ENCODE results near the gene GRAMD1B.
"Not testable (repeated sequence)": the region's sequence is repeated elsewhere in the genome, so short reads cannot be mapped to it uniquely, and the experiment has no call there.

GRAMD1B gene

DNA sequence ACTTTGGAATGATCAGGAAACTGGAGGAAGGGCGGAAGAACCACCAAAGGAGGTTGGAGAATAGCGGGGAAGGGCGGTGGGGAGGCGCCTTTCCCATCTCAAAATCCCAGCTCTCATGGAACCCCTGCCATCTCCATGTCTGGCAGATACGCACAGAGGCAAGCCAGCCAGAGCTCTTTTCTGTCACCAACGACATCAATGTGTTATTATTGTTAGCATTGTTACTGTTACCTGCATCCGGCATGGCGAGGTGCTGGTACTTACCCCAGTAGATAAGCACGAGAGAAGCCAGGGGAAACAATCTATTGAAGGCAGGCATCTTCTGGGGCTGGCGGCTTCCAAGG lies 223.4 kb downstream of the GRAMD1B start:
- no peak for DNase-seq

DNA sequence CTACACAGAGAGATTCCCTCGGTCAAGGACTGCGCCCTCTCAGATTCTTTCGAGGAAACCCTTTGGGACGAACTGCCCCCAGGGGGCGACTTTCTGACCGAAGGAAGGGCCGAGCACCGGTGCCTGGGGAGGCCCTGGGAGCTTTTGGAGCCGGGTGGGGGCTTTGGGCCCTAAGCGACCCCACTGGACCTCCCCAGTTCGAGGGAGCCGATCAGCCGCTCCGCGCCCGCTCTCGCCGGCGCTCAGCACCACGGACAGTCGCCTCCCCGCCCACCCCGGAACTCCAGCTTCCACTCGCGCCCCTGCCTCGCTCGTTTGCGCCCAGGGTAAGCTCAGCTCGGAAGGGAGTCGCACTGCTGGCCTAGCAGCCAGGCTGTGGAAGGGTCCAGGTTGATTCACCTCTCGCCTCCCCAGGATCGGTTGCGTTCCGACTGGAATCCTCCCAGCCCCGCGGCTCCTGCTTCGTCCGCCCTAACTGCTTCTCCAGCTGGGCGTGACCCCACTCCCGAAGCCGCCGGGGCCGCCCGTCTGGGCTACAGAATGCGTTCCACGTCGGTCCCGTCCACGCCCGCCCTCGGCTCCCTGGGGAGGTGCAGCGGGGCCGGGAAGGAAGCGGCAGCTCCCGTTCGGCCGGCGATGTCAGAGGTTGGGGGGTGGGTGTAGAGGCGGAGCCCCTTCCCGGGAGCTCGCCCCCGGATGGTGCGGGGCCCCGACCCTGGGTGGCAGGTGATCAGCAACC lies 223.9 kb downstream of the GRAMD1B start:
- no peak for DNase-seq

DNA sequence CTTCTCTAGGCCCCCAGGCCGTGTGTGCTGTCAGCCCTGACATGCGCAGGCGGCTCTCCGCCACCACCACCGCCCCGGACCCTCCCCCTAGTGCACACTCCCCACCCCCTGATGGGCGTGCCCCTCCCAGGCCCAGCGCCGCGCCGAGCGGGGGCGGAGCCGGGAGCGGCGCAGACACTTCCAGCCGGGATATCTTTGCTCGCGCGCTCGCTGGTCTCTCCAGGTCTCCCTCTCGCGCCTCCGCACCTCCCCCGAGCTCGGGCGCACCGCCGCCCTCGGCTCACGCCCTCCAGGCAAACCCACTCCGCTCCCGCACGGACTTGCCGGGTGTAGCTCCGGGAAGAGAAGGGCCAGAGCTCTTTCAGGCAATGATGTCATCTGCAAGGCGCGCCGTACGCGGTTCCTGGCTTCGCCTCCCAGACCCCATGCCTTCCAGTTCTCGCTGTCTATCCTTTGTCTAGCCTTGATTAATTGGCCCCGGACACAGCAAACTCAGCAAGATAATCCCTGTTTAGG lies 224.6 kb downstream of the GRAMD1B start, which contains the start of gene SCN3B:
Gene SCN3B, minus strand, starts transcription at position 59 of the 516 bp plus-strand sequence. CDS start 823 bp downstream, outside the sequence.
- peak; percentile 75 for DNase-seq

DNA sequence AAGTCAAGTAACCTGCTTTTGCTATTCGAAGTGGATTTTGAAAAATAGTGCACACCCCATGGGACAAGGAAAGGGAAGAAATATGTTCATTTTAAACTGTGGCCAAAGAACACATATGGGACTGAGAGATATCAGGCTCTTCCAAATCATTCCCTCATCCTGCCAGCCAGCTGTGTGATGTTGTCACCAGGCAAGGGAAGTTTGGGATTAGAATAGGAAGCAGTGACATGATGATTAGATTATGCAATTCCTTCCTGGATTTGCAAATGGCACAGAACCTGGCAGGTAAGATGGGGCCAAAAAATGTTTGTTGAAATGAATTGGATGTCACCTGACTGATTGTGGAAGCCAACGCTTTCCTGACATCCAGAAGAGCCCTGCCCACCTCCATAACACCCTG lies 229.2 kb downstream of the GRAMD1B start:
- no peak for DNase-seq

DNA sequence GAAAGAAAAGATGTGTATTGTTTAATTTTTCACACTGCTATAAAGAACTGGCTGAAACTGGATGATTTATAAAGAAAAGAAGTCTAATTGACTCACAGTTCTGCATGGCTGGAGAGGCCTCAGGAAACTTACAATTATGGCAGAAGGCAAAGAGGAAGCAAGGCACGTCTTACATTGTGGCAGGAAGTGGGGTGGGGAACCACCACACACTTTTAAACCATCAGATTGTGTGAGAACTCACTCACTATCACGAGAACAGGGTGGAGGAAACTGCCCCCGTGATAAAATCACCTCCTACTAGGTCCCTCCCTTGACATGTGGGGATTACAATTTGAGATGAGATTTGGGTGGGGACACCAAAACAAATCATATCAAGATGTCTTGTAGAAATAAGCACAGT lies 229.9 kb downstream of the GRAMD1B start:
- DNase-seq = not testable (repeated sequence)

DNA sequence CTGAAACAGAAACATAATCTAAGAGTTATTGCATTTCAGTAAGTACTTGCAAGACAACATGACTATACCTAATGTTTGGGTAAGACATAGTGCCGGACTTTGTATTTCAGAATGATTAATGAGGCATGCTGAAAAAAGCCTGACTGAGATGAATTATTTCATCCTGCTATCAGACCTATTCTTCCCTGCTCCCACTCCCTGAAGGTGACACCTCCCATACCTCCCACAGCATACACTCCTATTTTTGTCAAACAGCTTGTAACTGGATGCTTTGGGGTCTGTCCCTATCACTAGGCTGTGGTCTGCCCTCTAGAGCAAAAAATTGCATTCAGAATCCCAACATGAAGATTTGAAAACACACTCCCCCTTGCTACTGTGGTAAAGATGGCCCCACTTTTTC lies 235.2 kb downstream of the GRAMD1B start:
- no peak for DNase-seq

DNA sequence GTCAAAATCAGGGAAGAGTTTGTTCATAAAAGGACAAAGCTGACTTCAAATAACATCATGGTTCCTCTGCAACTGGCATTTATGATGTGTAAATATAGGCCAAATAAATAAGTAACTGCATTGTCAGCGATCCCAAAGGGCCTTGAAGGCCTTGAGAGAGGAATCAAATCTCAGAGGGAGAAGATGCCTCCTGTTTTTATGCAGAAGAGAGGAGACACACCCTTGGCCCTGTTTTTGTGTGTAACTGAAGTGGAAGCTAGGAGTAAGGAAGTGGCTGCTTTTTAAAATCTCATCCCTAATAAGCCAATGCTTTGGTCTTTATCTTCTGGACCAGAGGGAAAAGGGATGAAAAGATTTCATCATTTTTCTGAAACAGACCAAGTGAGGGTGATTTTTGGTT lies 240.0 kb downstream of the GRAMD1B start:
- no peak for DNase-seq

DNA sequence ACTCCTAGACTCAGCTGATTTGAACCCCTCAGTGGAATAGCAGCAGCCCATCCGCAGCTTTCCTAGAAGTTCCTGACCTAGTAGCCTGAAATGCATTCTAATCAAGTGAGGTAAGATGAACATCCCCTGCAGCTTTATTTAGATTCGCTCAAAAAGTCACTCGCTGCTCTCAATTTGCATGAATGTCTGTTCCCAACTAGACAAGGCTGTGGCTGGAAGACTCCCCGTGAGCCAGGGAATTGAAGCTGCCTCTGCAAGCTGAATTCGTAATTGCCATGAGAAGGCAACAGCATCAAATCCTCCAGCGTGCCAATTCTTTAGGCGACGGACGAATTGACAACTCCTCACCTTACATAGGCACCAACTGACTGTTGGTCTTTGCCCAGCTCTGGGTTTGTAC lies 241.5 kb downstream of the GRAMD1B start:
- DNase-seq = no peak

DNA sequence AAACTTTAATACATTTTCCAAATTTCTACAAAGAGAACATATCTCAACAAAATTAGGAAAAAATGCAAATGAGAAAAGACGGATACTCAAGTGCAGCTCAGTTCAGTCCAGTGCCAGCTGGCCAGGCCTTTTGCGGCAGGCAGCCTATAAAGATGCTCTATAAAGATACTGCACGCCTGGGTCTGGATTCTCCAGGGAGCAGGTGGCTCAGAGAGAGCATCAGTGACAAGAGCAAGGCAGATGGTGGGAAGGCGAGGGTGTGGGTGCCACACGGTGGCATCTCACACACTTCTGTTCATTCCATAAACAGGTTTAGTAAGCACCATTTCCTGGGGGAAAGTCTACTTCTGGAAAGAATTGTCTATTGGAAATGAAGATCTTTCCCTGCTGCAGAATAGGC lies 242.5 kb downstream of the GRAMD1B start:
- peak; percentile 47 for DNase-seq

DNA sequence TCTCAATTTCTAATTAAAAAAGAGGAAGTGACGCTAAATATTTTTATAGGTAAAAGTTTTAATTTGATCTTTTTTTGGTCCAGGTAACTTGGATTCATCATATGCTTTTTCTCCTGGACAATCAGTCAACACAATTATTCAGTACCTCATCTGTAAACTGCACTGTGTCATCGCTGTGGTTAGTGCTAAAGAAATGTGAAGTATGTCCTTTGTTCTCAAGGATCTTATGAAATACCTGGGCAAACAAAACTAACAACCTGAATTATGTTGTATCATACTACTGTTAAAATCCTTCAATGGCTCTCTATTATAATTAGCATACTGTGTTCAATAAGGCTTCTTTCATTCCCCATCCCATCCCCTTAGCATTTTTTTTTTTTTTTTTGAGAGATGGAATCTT lies 244.2 kb downstream of the GRAMD1B start:
- no peak for DNase-seq

Measured in NCI-H2171 (cell line).